ENCODE measurements around the gene STRIP1.
"Not testable (repeated sequence)": the region's sequence is repeated elsewhere in the genome, so short reads cannot be mapped to it uniquely, and the experiment has no call there.

The STRIP1 gene

DNA sequence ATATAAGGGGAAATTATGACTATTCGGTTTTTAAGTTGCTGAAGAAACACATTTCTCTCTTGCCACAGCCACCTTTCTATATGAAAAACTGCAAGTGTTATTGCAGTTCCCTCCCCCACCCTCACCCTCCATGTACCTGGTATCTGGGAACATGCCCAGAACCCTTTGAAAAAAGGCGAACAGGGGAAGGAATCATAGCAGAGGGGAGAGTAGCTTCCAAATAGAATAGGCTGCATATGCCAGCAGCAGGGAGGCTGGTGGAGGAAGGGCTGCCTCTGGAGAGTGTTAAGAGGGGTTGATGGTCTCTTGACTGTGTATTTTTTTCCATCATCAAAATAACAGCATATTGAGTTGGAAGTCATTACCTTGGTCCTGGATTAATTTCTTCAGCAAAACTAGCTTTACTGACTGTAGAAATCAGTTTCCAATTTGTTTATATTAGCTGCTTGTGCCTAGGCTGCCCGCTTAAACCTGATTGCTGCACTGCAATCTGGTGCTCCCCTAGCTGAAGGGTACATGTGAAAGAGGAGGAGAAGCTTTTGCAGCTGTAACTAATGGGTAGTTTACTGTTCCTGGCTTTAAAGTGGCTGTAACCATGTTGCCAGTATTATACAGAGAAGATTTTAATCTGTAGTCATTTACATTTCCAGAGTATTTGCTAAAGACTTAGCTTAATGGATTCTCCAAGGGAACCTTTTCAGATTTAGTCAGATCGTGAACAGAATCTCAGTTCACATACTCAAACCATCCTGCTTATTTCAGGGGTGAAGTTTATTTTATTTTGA, 27.2 kb upstream of the STRIP1 start:
- in situ Hi-C loops (cut with MboI; ENCODE audit: low sequenced_read_pairs), result no loop called here

DNA sequence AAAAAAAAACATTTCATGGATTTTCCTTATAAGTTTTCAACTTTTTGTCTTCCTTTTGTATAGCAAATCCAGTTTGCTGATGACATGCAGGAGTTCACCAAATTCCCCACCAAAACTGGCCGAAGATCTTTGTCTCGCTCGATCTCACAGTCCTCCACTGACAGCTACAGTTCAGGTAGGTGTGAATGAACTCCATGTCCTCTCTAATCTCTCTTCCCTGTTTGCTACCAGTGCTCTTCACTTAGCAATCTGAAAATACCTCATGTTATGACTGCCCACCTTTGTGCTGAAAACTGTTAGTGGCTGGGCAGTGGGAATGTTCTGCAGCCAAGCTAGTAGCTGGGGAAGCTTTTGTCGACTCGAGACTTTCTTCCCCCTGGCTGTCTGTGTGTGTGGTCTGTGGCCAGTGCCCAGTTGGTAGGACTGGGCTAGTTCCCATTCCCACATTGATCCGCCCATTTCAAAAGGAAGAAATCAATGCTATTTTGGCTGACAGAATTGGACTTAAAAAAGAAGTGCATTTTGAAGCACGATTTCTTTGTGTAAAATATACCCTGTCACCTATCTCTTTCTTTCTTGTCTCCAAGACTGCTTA, 25.4 kb upstream of the STRIP1 start:
- in situ Hi-C loops (cut with MboI; ENCODE audit: low sequenced_read_pairs), result no loop called here

DNA sequence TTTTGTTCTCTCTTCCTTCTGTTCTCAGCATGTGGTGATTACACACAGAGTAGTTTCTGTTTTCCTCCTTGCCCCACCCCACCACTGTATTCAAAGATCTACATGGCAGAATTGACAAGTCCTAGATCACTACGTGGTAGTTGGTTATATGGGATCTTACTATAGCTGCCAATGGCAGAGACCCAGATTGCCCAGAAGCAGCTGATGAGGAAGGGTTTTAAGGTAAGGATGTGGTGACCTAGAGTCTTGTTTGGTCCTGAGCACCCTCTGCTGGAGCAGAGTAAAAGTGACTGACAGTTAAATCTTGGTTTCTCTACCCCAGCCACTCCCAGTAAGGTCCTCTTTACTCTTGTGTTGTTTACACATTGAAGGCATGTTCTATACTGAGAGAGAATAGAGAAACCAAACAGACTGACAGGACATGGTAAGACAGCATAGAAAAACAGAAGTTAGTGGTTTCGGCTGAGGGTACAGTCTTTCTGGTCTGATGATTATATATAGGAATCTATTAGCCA, 22.8 kb upstream of the STRIP1 start:
- in situ Hi-C loops (cut with MboI; ENCODE audit: low sequenced_read_pairs), result no loop called here

DNA sequence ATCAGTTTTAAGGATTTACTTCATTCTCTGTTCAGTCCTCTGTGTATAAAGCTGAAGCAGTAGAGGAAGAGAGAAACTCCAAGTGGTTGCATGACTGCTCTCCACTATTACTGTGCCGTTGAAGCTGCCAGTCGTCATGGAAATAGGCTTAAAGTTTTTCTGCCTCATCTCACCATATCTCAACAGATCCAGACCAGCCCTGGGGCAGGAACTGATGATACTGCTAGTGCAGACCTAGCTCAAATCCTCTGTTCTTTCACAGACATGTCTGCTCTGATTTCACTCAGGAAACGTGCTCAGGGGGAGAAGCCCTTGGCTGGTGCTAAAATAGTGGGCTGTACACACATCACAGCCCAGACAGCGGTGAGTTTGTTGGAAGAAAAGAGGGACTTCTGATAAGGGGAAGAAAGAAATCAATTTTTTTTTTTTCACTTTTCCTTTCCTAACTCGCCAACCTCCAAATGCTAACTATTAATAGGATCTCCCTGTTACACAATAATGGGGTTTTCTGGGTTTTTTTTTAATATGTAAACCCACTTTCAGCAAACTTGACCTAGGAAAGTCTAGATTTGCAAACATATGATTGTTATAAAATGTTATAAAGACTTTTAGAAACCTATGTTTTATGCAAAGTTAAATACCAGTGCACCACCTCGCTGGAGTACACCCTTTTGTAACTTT, 22.2 kb upstream of the STRIP1 start:
- in situ Hi-C loops (cut with MboI; ENCODE audit: low sequenced_read_pairs), result no loop called here

DNA sequence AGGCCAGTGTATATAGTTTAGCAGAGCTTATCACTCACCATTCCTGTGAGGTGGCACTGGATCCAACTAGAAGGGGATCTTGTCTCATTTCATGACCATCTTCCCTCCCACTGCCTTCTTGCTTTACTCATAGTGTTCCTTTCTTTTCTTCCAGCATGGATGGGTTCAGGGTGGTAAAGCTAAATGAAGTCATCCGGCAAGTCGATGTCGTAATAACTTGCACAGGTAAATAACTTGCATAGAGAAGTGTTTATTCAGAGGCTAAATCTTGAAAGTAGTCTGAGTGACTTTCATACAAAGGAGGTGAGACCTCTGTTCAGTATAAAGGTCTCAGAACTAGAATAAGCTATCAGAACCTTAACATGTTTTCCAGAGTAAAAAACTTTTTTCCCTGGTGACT, 16.6 kb upstream of the STRIP1 start:
- in situ Hi-C loops (cut with MboI; ENCODE audit: low sequenced_read_pairs), result no loop called here

DNA sequence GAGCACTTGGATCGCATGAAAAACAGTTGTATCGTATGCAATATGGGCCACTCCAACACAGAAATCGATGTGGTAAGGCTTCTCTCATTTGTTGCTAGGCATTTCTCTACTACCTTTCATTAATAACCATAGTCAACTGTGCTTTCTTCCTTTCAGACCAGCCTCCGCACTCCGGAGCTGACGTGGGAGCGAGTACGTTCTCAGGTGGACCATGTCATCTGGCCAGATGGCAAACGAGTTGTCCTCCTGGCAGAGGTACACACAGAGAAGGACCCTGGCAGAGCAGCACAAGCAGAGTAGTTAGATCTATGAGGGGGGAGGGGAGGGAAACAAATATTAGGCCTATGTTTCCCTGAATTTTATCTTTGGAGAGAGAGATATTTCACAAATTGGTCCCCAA, 16.0 kb upstream of the STRIP1 start:
- in situ Hi-C loops (cut with MboI; ENCODE audit: low sequenced_read_pairs), result no loop called here

DNA sequence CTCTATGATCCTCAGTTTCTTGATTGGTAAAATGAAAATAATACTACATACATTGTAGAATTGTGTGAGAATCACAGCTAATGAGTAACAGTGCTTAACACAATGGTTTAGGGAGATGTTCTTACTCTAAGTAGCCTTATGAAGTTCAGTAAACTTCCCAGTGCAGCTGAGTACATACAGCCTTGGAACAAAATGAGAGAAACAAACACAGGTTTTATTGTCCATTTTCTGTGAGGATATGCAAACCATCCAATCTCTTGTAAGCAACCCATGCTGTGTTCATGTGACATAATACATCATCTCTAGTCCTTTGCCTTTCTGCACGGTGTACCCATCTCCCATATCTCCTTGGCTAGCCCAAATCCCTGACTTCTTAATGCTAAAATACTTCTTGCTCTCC, 14.7 kb upstream of the STRIP1 start:
- in situ Hi-C loops (cut with MboI; ENCODE audit: low sequenced_read_pairs), result no loop called here

DNA sequence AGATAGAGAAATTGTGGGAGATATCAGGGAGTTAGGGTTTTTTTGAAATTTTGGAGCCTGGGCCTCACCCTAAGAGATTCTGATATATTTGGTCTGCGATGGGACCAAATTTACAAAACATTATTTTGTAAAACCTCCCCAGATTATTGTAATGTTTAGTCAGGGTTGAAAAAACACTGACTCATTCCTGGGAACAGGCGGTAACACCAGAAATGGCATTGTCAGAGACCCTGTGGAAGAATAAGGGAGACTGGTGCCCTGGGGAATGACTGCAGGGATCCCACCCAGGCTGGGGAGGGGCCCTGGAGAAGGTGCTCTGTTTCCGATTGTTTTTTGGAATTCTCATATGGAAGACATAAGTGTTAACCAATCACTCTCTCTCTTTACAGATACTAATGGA, 13.1 kb upstream of the STRIP1 start:
- in situ Hi-C loops (cut with MboI; ENCODE audit: low sequenced_read_pairs), result no loop called here

DNA sequence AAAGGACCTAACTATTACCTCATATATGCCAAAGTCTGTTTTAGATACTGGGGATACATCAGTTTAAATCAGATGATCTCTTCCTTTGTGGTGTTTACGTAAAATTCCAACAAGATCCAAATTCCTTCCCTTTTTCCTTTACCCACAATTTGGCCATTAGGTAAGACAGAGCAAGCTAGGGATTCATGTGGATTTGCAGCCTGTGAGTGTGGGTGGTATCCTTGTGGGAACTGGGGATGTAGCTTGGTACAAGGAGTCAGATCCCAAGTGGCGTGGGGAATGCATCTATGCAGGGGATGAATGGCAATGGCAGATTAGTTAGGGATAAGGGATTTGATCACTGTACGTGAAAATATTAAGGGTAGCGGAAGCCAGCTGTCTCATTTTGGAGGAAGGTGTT, 9.8 kb upstream of the STRIP1 start:
- in situ Hi-C loops (cut with MboI; ENCODE audit: low sequenced_read_pairs), result no loop called here

DNA sequence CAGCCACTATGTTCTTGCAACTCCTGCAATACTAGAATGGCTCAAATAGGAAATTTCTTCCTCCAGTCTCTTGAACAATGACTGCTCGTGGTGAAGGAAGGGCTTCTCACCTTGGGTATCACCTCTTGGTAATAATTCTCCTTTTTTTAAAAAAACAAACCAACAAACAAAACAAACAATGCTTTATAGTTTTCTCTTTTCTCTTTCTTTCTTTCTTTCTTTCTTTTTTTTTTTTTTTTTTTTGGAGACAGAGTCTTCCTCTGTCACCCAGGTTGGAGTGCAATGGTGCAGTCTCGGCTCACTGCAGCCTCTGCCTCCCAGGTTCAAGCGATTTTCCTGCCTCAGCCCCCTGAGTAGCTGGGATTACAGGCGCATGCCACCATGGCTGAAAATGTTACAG, 3.7 kb upstream of the STRIP1 start:
- in situ Hi-C loops (cut with MboI; ENCODE audit: low sequenced_read_pairs), result not testable (repeated sequence)

DNA sequence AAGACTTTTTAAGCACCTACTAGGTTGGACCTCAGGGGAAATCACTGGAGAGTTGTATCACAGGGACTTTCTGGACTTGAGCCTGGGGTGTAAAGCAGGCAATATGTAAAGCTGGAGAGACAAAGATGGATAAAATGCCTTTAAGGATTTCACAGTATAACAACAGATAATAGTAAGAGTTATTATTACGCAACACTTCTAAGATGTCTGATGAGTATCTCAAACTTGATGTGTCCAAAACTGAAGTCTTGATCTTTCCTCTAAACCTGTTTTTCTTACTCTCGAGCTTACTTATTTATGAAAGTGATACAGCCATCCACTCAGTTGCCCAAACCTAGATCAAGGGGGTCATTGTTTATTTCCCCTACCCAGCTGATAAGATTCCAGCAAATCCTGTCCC, 2.1 kb upstream of the STRIP1 start:
- in situ Hi-C loops (cut with MboI; ENCODE audit: low sequenced_read_pairs), result no loop called here

DNA sequence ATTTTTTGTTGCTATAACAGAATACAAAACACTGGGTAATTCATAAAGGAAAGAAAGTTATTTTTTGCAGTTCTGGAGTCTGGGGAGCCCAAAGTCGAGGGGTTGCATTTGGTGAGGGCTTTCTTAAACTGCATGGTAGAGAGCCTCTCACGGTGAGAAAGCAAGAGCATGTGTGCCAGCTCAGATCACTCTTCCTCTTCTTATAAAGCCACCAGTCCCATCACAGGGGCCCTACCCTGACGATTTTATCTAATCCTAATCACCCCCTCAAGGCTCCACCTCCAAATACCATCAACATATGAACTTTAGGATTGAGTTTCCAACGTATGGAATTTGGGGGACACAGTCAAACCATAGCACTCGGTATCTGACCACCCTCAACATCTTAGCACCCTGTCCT, 1.0 kb upstream of the STRIP1 start:
- in situ Hi-C loops (cut with MboI; ENCODE audit: low sequenced_read_pairs), result no loop called here

DNA sequence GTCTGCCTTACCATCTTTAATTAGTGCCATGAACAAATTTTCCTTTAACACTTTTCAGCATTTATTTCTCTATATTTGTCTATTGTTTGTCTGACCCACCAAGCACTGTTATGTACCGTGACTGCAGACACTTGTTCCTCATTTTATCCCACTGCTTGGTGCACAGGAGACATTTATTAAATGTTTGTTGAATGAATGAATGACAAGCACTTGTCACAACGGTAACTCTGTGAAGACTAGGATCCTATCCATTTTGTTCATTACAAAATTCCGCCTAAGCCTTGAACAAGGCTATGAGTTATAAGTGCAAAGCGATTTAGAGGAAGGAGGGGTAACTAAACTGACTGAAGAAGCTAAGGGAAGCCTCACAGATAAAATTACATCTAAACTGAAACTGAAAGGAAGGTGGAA, 379 bp upstream of the STRIP1 start:
- in situ Hi-C loops (cut with MboI; ENCODE audit: low sequenced_read_pairs), result no loop called here

DNA sequence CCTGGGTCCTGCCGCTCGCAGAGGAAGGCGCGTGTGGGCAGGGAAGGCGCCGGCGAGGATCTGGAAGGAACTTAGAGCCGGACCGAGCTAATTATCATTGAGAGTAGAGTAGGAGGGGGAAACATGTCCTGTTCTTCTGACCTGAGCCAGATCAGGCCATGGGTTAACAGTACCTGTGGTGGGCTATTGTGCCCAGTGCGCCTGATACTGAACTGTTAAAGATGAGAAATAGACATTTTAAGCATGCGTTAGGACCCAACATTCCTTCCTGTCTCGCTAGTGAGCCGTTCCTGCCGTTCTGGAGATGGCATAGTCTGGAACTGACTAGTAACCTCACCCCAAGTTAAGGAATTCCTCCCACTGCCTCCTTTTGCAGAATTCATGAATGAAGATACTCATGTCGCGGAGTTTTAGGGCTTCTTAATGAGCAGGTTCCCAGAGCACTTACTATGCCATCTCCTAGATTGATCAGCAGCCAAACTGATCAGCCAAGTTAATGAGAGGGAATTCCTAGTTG, 870 bp downstream of the STRIP1 start:
- in situ Hi-C loops (cut with MboI; ENCODE audit: low sequenced_read_pairs), result no loop called here

DNA sequence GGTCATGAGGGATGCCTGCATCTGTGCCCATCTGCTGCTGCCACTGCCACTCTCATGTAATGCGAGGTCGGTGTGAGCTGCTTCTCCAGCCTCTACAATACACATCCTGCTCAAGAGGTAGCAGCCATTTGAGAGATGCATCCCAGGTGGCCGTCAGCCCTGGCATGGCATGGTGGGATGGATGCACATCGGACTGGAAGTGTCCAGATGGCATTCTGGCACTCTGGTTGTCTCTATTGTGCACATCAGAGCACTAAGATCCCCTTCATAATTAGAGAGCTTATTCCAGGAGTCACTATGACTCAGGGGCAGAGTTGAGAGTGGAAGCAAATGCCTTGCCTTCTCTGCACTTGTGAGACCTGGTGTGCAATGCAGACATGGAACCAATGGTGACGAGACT, 3.8 kb downstream of the STRIP1 start:
- in situ Hi-C loops (cut with MboI; ENCODE audit: low sequenced_read_pairs), result no loop called here

DNA sequence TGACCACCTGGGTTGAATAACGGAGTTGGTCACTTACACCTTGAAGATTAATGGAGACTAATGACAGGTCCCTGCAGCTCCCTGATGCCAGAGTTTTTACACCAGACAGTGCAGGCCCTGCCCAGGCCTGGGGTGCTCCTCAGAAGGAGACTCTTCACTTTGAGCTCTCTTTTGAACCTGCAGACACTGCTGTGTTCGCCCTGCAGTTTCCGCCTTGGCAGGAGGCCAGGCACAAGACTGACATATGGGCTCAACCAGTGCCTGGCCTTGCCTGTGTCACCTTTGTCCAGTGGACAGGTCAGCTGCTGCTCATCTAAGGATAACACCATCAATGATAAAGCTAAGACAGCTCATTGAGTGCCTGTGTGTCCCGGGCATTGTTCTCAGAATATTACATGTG, 5.2 kb downstream of the STRIP1 start:
- in situ Hi-C loops (cut with MboI; ENCODE audit: low sequenced_read_pairs), result no loop called here

DNA sequence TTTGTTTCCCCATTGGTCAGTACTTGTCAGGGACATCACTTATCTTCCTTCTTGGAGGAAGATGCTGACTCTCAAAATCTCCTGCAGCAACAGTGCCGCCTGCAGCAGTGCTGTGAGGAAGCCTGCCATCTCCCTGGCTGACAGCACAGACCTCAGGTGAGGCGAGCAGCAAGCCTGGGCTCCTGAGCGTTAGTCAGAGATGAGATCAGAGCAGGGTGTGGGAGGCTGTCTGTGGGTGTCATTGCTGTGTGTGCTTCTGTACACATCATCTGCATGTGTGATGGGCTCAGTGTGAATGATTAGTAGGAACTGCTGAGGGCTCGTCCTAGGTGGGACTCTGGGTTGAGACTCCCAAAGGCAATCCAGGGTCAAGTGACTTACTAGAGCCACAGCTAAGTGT, 6.1 kb downstream of the STRIP1 start:
- in situ Hi-C loops (cut with MboI; ENCODE audit: low sequenced_read_pairs), result no loop called here

DNA sequence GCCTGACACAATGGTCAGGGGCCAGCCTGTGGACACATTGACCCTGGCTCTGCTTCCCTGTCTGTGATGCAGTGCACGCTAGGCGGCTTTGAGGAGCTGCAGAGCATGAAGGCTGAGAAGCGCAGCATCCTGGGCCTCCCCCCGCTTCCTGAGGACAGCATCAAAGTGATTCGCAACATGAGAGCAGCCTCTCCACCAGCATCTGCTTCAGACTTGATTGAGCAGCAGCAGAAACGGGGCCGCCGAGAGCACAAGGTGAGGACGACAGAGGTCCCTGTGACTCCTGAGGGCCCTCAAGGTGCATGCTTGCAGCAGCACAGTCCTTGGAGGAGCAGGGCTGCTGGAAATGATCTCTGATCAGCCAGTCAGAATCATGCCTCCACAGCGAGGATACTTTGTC, 8.6 kb downstream of the STRIP1 start:
- in situ Hi-C loops (cut with MboI; ENCODE audit: low sequenced_read_pairs), result no loop called here

DNA sequence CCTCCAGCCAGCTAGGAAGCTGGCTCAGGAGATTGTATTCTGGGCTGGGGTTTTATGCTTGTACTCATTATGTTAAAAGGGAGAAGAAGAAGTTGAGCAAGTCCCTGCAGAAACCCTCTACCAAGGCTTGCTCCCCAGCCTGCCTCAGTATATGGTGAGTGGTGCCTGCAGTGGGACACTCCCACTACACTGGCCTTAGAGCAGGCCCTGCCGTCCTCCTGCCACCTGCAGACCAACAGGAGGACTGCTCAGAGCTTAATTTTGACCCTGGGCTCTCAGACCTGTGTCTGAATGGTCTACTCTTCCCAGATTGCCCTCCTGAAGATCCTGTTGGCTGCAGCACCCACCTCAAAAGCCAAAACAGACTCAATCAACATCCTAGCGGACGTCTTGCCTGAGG, 13.0 kb downstream of the STRIP1 start:
- in situ Hi-C loops (cut with MboI; ENCODE audit: low sequenced_read_pairs), result no loop called here

DNA sequence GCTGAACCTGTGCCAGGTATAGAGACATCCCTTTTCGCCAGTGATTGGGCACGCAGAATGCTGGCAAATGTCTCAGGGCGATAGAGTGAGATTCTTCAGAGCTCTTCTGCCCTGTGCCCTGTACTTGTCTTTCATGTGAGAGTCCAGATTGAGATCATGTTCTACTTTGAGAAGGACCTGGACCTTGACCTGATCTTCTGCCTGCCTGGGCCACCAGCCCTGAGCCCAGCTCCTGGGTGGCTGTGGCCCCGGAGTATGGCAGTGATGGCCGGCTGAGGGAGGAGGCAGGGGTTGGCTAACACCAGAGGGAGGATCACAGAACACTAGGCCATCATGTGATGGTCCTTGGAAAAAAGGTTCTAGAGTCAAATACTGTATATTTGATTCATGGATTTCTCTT, 13.8 kb downstream of the STRIP1 start:
- in situ Hi-C loops (cut with MboI; ENCODE audit: low sequenced_read_pairs), result no loop called here

DNA sequence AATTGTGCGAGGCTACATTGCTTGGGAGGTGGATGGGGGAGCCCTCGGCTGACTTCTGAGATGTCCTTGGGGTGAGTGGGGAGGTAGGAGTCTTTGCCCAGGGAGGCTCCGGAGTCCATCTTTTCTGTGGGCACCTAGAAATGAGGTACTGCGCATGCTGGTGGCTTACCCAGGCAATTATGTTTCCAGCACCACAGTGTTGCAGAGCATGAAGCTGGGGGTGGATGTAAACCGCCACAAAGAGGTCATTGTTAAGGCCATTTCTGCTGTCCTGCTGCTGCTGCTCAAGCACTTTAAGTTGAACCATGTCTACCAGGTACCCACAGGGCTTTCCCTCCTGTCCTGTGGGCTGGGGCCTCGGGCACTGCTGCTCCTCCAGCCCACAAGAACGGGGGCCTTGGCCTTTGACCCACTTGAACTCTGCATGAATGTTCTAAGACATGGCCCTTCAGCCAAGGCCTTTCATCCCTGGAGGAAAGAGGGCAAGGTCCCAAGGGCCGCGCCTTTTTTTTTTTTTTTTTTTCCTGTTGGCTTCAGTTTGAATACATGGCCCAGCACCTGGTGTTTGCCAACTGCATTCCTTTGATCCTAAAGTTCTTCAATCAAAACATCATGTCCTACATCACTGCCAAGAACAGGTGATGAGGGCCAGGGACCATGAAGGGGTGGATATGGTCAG, 14.6 kb downstream of the STRIP1 start:
- in situ Hi-C loops (cut with MboI; ENCODE audit: low sequenced_read_pairs), result no loop called here
